GM12878 (cell line): ENCODE results near the gene PTPN20. TPM values are rescaled to one million over a fixed set of nuclear protein-coding genes. Genes with fewer than 3 reads are reported as not detected.

Experiments
- ATAC-seq: fragments of 200-7000 bp; cut with Tn5 transposase; 3 replicates; pipeline ENCODE4 v1.9.1; 2020; ENCODE audit warnings: mild to moderate bottlenecking, moderate library complexity
- BruUV-seq: library from RNA; stranded (reverse); fragments of 400-500 nt; replicated peaks from 2 replicates; lab custom pipeline; 2021; lab: Mats Ljungman, UMichigan
- CTCF ChIA-PET: fragments of 300-600 bp; sonication (Branson Sonifier 250); formaldehyde crosslinking; extraction: SDS; loops from one replicate; lab custom pipeline; 2021; ENCODE audit warnings: inconsistent platforms; lab: Yijun Ruan, JAX
- POLR2A ChIA-PET: fragments of 350-600 bp; formaldehyde crosslinking; extraction: SDS; loops from one replicate; lab custom pipeline; 2021; ENCODE audit warnings: inconsistent platforms; lab: Charles Lee
- RAD21 ChIA-PET: fragments of 300-600 bp; sonication (Branson Sonifier 250); formaldehyde crosslinking; loops from one replicate; lab custom pipeline; 2023; ENCODE audit warnings: antibody characterized with exemption; ENCODE audit not compliant: unreplicated experiment; lab: Charles Lee
- SMC1A ChIA-PET: fragments of 300-600 bp; sonication (Branson Sonifier 250); formaldehyde crosslinking; loops from one replicate; lab custom pipeline; 2023; ENCODE audit not compliant: unreplicated experiment, uncharacterized antibody; lab: Charles Lee
- DNase-seq: peaks from one replicate; pipeline ENCODE4 v3.0.0-alpha.2; 2011; ENCODE audit warnings: low read depth, low spot score
- FAIRE-seq: peaks from 3 replicates; lab custom pipeline; 2011; peaks lifted over from hg19 to GRCh38; lab: Jason Lieb, UNC
- H2AFZ ChIP-seq: 2 replicates; pipeline ENCODE4 v1.6.0; 2011; ENCODE audit warnings: low read depth, low read length, control low read depth; ENCODE audit not compliant: control insufficient read depth
- H3K27ac ChIP-seq: 2 replicates; pipeline ENCODE4 v1.5.1; 2011; ENCODE audit warnings: control low read depth; ENCODE audit not compliant: control insufficient read depth, insufficient read depth
- H3K27me3 ChIP-seq, 2 experiments: replicated peaks in 1 of 2; 2 replicates each; pipeline versions ENCODE4 v1.6.0 to v1.6.1; 2011; ENCODE audit warnings: low read length in 1 of 2; ENCODE audit not compliant: control insufficient read depth in 2 of 2, insufficient read depth in 2 of 2
- H3K36me3 ChIP-seq, 2 experiments: 2 replicates each; pipeline ENCODE4 v1.5.1; 2011; ENCODE audit warnings: low read length in 1 of 2; ENCODE audit not compliant: control insufficient read depth in 2 of 2, insufficient read depth in 2 of 2
- H3K4me1 ChIP-seq: 2 replicates; pipeline ENCODE4 v1.6.1; 2011; ENCODE audit warnings: mild to moderate bottlenecking, low read length, moderate library complexity, mixed read lengths; ENCODE audit not compliant: control insufficient read depth, insufficient read depth
- H3K4me2 ChIP-seq: 2 replicates; pipeline ENCODE4 v1.6.0; 2011; ENCODE audit warnings: control low read depth; ENCODE audit not compliant: control insufficient read depth, insufficient read depth
- H3K4me3 ChIP-seq: fragments of 200-600 bp; sonication (generic); 2 replicates; pipeline ENCODE4 v1.5.1; 2016
- H3K79me2 ChIP-seq: 2 replicates; pipeline ENCODE4 v1.6.0; 2011; ENCODE audit warnings: low read length; ENCODE audit not compliant: control insufficient read depth, insufficient read depth
- H3K9ac ChIP-seq: 2 replicates; pipeline ENCODE4 v1.8.0; 2011; ENCODE audit warnings: low read length, control low read depth, mixed read lengths; ENCODE audit not compliant: control insufficient read depth, insufficient read depth
- H3K9me3 ChIP-seq: replicated peaks from 3 replicates; pipeline ENCODE4 v1.5.1; 2011; ENCODE audit warnings: mild to moderate bottlenecking, low read length; ENCODE audit not compliant: control insufficient read depth, insufficient read depth
- H4K20me1 ChIP-seq: 2 replicates; pipeline ENCODE4 v1.6.0; 2011; ENCODE audit not compliant: control insufficient read depth, insufficient read depth
- FOS ChIP-seq: IDR thresholded peaks from 3 replicates; pipeline ENCODE4 v1.6.1; 2011; ENCODE audit warnings: borderline replicate concordance; ENCODE audit not compliant: insufficient read length; ENCODE audit errors: extremely low read depth
- MAX ChIP-seq: IDR thresholded peaks from 2 replicates; pipeline ENCODE4 v1.6.1; 2012; ENCODE audit warnings: low read depth, low read length, improper control_type of control experiment
- NBN ChIP-seq: fragments of 450-650 bp; IDR thresholded peaks from 2 replicates; pipeline ENCODE4 v1.6.1; 2016
- NR2C2 ChIP-seq: IDR thresholded peaks from 2 replicates; pipeline ENCODE4 v1.6.1; 2011; ENCODE audit warnings: borderline replicate concordance, low read depth; ENCODE audit not compliant: control insufficient read depth, insufficient read length
- PAX5 ChIP-seq: IDR thresholded peaks from 2 replicates; pipeline ENCODE4 v1.6.1; 2011; ENCODE audit warnings: low read depth, low read length, borderline replicate concordance
- POLR2A ChIP-seq: IDR thresholded peaks from 2 replicates; pipeline ENCODE4 v1.6.1; 2011; ENCODE audit warnings: low read depth, mild to moderate bottlenecking, low read length
- SMAD1 ChIP-seq: fragments of 450-650 bp; IDR thresholded peaks from 2 replicates; pipeline ENCODE4 v1.6.1; 2018; ENCODE audit warnings: mild to moderate bottlenecking, low read depth; ENCODE audit not compliant: partially characterized antibody
- TCF12 ChIP-seq: IDR thresholded peaks from 2 replicates; pipeline ENCODE4 v1.6.1; 2011; ENCODE audit warnings: low read depth, mild to moderate bottlenecking, low read length
- WGBS: methylation state at CpG from one replicate; pipeline ENCODE4 v1.1.6; 2016; ENCODE audit warnings: low lambda C conversion rate; ENCODE audit not compliant: insufficient replicate concordance, insufficient coverage; ENCODE audit errors: missing lambda C conversion rate; 5-methylcytosine and 5-hydroxymethylcytosine counted together
- in situ Hi-C: fragments of 300-500 bp; cut with MboI; formaldehyde crosslinking; loops from 9 replicates; pipeline ENCODE4 v1.14.3; 2018; ENCODE audit warnings: mixed read lengths
- intact Hi-C: fragments of 100-400 bp; cut with micrococcal nuclease; formaldehyde crosslinking; loops from one replicate; pipeline ENCODE4 v1.14.2; 2022; ENCODE audit not compliant: unreplicated experiment
- polyA plus RNA-seq, 11 experiments: library from polyadenylated mRNA; depleted of rRNA in 4 of 11; unstranded in 6 of 11; stranded (reverse) in 5 of 11; fragments of >200 nt; fragmentation: Nextera tagmentation in 4 of 11; fragmentation: Illumina TruSeq in 1 of 11; extraction: Ambion mirVana in 4 of 11; extraction: Trizol in 1 of 11; gene quantifications; 1 replicate in 1 of 11; 2 replicates in 10 of 11; pipeline versions ENCODE4 v1.2.1 to v1.2.3, GENCODE V29; 2011 to 2016; ENCODE audit warnings: inconsistent platforms in 2 of 11, missing spikeins in 2 of 11, low read depth in 1 of 11
- total RNA-seq, 4 experiments: library from RNA; depleted of rRNA in 3 of 4; stranded (reverse); fragments of >200 nt in 3 of 4; fragmentation: Illumina TruSeq in 1 of 4; extraction: Trizol in 1 of 4; gene quantifications; 2 replicates each; pipeline versions ENCODE4 v1.2.1 to v1.2.3, GENCODE V29; 2013 to 2021
- TF ChIP-seq, protein P1 (sequence below): IDR thresholded peaks from 2 replicates; pipeline ENCODE4 v1.6.1; 2011; ENCODE audit warnings: low read depth, mild to moderate bottlenecking, low read length, moderate library complexity, borderline replicate concordance; ENCODE audit errors: extremely low read depth
- TF ChIP-seq, protein P2 (sequence below): fragments of 450-650 bp; IDR thresholded peaks from 2 replicates; pipeline ENCODE4 v1.6.1; 2017; ENCODE audit warnings: borderline replicate concordance

The PTPN20 gene
- total and polyA plus RNA-seq, 10 of the 15 experiments (the other 5 are each of a cell fraction or from before 2014, with no cell fraction given) = 0.04 to 3.4 (median 0.10) TPM; not detected in 4

- Histone ChIP-seq H3K9me3 (no peaks in the 10 kb centered on the region), H3K9ac (no peak overlapping the region), H3K79me2 (no peaks in the 10 kb centered on the region), H3K36me3 (no peaks in the 10 kb centered on the region), H3K27ac (no peak overlapping the region), H4K20me1 (0 out of 2 replicates have a peak, but pooled peaks cover 2% of the 10 kb centered on the region), H3K4me3 (no peak overlapping the region), H3K4me1 (no peaks in the 10 kb centered on the region), H3K27me3 (peaks cover 2 to 4% of the 10 kb centered on the region in 2 experiments; a peak in 3 of 4 replicates), H2AFZ (no peak overlapping the region), H3K4me2 (no peak overlapping the region)
- in situ Hi-C loops = loop anchor here (5.0 kb wide), 1 partner anchor 264 kb away; no protein-coding TSS in a partner anchor
- ATAC-seq (peak; percentile 22; the same call in 1 of the 3 replicates), DNase-seq (no peak), FAIRE-seq (no peak)
- no TSS peak for BruUV-seq
- SMC1A ChIA-PET = no interaction called here
- intact Hi-C loops = no loop called here
- CTCF ChIA-PET = interaction anchor here (1.3 to 6.9 kb wide), 2 partner anchors 12 to 270 kb away, joined by 4 to 135 read pairs; no protein-coding TSS in a partner anchor
- POLR2A ChIA-PET = no interaction called here
- 21% methylated on average over 19 of the region's 19 CpGs for WGBS
- TF ChIP-seq, protein P1, sequence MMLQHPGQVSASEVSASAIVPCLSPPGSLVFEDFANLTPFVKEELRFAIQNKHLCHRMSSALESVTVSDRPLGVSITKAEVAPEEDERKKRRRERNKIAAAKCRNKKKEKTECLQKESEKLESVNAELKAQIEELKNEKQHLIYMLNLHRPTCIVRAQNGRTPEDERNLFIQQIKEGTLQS = no peak
- no peak for TF ChIP-seq POLR2A
- TF ChIP-seq NBN = no peak
- no peak for TF ChIP-seq TCF12
- TF ChIP-seq PAX5 = no peak
- TF ChIP-seq NR2C2 = no peak
- TF ChIP-seq, protein P2, sequence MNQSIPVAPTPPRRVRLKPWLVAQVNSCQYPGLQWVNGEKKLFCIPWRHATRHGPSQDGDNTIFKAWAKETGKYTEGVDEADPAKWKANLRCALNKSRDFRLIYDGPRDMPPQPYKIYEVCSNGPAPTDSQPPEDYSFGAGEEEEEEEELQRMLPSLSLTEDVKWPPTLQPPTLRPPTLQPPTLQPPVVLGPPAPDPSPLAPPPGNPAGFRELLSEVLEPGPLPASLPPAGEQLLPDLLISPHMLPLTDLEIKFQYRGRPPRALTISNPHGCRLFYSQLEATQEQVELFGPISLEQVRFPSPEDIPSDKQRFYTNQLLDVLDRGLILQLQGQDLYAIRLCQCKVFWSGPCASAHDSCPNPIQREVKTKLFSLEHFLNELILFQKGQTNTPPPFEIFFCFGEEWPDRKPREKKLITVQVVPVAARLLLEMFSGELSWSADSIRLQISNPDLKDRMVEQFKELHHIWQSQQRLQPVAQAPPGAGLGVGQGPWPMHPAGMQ = no peak
- TF ChIP-seq SMAD1 = no peak
- TF ChIP-seq MAX = no peak
- no peak for TF ChIP-seq FOS
- RAD21 ChIA-PET = no interaction called here
These were observed 131.8 kb downstream of the PTPN20 start for GRCh38 chr10:47042780-47043750.
